GM18508 (cell line): Measurements from ENCODE around the gene KIF5C.
"Not testable (repeated sequence)": the region's sequence is repeated elsewhere in the genome, so short reads cannot be mapped to it uniquely, and the experiment has no call there.

Experiments used
- ATAC-seq: cut with Tn5 transposase; IDR thresholded peaks from one replicate; pipeline ENCODE4 v1.9.1; 2021; ENCODE audit warnings: moderate number of reproducible peaks; ENCODE audit not compliant: insufficient read depth, unreplicated experiment

The KIF5C gene

DNA sequence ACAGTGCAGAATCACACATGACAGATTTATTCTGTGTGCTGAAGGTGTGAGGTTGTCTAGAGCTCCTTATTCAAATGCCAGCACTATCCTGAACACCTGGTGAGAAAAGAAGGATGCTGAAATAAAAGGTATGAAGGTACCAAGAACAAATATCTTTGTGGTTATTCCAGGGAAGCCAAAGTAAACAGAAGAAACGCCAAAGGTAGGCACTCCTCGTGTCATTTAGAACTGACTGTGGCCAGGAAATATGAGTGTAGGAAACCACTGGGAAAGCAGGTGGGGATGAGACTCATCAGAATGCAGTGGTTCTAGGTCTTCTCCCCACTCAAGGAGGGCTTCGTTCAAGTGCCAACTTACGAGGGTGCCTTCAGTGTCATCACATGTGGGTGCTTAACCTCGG, 80.8 kb downstream of the KIF5C start:
- ATAC-seq, result no peak

DNA sequence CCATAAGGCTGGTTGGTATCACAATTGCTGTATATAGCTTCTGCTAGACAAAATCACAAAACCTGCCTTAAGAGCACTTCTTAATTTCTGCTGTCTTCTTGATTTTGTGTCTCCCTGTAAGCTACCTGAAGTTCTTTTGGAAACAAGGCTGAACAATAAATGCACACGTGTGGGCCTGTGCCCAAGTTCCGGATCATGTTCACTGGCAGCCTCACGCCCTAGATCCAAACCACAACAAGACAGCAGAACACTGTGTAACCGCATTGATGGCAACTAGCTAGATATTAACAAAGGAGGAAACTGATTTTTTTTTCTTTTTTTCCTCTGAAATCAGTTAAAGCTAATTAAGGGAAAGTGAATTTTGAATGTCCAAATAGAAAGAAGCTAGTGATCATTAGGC, 82.0 kb downstream of the KIF5C start:
- ATAC-seq, result no peak

DNA sequence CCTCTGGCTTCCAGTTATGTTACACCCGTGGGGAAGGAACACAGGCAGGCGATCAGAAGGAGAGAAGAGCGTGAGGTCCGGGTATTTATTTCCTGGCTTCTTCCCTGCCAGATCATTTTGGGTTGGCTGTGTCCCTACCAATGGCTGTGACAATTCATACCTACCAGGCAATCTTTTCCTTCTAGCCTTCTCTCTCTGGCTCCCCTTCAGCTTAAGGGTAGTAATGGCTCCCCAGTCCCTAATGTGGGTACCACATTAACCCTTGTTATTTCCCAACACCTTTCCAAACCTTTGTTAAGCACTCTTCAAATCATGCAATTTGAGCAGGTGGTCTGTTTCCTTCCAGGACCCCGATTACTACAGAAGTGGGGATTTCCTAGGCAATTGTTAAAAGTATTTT, 84.7 kb downstream of the KIF5C start:
- ATAC-seq, result no peak

DNA sequence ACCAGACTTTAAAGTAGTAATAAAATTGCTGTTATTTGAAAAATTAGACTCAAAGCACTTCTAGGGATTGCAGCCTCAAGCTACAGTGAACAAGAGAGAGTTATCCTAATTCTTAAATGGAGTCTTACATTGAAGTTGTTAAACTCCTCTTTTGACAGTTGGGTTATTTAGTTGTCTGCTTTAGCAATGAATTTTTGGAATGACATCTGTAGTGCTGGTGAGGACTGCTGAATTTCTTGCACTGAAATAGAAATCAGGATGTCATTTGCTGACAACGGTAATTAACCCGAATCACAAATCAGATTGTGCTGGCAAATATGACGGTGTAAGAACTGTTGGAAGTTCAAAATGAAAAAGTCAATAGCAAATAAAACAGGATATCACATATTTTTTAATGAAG, 85.5 kb downstream of the KIF5C start:
- no peak for ATAC-seq

DNA sequence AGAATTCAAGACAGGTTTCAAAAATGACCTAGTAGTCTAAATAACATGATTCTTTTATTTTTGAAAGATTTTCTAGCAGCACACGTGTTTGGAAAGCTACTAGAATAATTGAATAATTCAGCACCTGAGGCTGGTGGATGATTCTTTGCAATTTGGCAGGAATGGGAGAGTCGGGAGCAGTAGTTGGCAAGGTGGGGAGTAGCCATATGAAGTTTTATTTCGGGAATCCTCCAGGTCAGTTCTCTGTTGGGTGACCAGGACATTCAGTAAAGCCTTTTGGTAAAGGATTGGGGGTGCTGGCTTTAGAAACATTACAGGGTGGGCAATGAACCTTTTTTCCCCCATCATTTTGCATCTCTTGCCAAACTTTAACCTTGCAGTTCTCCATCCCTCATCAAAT, 88.4 kb downstream of the KIF5C start:
- ATAC-seq, result no peak

DNA sequence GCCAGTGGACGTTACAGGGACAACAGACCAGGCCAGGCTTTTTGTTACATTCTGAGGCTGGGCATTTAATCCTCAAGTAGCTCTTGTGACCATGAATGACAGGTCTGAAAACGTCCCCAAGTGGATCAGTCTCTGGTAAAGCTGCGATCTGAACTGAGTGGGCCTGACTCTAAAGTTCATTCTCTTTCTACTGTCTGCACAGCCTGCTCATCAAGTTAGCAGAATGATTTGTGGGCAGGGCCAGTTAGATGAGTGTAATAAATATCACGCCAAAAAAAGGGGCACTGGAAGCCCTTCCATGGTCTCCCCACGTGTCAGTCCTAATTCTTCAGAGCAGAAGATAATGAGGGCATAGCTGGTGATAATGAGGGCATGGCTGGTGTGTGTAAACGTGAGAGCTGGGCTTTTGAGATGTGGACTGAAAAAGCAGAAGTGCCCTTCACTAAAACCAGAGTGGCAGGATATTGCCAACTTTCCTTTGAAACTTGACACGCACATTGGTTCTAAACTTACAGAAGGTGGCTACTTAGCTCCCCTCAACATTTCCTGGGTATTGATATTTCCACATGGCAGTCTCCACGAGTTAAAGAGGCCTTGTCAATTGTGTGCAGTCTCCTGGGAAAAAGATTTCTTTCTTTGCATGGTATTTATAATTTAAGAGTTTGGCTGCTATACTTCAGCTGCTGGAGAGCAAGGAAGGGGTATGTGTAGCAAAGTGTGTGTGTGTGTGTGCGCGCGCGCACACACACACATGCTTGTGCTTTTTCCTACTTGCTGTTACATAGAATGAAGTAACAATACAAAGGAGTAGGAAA, 90.8 kb downstream of the KIF5C start:
- peak; percentile 65 for ATAC-seq

DNA sequence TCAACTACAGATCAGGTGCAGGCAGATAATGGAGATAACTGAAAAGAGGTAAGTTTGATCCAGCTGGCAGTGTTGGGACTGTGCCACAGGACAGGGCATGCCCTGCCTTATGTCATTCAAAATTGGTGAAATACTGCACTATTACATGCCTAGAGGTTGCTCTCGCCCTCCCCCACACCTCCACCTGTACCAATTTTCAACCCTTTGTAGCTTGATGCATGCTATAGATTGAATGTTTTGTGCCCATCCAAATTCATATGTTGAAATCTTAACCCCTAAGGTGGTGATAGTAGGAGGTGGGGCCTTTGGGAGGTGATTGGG, 91.4 kb downstream of the KIF5C start:
- no peak for ATAC-seq

DNA sequence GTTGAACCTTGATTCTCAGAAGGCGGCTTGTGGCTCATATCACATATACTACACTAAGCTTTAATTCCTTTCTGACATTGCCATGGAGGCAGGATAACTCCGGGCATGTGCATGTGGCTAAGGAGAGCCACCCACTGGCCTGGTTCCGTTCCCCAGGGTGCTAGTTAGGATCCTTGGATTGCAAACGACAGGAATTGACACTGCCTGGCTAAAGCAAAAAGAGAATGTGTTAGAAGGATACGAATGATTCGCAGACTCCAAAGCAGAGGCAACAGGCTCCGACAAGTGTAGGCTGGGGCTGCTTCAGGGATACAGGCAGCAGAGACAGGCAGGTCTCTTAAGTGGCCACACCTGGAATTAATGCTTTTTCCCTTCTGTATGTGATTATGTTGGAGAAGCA, 92.0 kb downstream of the KIF5C start:
- ATAC-seq, result no peak

DNA sequence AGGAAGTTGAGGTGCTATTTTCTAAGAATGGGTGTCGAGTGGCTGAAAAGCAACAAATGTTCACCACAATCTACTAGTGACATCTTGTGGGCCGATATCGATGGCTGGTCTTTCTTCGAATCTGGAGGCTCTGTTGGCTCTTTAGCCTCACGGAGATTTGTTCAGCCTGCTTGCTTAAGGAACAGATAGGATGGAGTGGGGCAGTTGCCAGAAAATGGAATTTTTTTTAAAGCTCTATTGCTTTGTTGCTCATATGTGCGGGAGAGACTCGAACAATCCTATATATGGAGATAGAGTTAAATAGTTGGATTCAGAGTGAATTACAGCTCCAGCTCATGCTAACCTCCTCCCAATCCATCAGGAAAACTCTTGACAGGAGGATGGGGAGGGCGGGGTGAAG, 92.6 kb downstream of the KIF5C start:
- ATAC-seq, result no peak

DNA sequence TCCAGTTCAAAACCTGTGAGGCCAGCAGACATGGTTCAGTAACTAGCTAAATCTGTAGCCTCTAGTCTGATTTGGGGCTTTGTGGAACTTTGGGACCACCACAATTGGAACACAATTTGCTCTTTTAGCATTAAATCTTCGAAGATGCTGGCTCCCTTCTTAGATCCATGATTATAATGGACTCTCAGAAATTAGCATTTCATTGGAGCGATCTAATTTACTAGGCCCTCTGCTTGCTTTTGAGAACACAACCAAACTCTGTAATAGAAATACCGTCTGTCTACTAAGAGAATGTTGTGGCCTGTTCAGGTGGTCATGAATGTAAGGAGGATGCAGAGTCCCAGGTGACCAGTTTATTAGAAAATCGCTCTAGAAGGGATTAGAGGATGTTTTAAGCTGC, 93.3 kb downstream of the KIF5C start:
- ATAC-seq, result no peak

DNA sequence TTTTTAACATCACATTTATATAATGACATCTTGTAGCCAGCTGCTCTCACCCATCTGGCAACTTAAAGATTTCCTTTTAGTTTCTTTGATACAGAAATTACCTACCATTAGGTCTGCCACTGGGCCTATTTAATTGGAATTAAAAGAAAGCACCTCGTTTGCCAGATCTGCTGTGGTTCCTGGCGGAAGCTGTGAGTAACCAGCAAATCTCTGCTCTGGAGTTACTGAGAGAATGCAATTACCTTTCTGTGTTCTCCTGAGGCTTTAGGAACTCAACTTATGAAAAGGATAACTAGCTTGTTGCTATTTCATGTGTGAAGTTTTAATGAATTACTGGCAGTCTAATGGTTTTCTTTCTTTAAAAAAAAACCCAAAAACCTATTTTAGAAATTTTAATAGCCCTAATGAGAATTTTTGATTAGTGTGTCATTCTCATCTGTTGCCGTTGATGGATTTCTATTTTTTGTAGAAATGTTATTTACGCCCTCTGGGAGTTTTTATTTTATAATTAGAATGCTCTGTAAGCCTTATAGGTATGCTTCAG, 93.8 kb downstream of the KIF5C start:
- ATAC-seq, result no peak

DNA sequence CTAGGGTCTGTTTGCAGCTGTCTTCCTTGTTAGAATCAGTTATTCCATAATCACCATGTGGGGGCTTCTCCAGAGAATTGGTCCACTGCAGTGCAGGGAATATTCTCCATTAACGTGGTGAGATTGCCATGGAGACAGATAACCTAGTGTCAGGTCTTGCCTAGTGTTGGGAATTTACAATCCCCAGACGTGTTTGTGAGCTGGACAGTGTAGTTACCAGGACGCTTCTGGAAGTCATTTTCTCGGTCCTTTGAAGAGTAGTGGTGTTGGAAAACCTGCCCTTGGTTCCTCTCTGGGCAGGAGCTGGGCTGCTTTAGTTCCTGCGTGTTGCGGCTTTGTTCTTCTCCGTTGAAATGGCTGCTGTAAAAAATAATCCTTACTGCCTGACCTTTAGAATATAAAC, 94.6 kb downstream of the KIF5C start:
- no peak for ATAC-seq

DNA sequence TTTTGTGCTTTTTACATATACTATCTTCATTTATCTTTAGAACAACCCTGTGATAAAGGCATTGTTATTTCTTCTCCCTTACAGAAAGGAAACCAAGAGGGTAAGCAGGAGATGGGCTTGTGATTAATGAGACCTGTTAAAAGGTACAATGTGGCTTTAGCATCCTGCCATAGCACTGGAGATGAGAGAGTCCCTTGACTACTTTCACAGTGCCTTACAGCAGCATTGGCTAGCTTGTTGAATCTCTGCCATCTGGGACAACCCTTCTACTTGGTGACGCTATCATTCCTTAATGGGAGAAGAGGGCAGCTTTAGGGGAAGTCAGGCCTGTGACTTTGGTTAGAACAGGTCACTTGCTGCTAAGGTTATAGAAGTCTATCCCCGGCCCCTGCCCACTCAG, 95.4 kb downstream of the KIF5C start:
- no peak for ATAC-seq

DNA sequence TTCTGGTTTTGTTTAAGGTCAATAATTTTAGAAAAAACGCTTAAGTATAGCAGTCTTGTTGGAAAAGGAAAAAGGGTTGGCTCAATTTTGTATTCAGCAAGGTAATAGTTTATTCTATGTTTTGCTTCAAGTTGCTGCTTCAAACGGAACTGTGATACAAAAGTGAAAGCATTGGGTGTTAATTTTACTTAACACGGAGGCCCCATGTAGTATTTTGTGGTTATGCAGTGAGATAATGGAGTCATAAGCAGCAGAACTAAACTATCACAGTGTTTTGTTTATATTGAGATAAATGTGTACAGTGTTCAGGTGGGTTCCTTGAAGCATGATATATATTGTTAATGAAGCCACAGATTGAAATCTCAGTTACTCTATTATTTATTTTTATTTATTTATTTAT, 96.5 kb downstream of the KIF5C start:
- ATAC-seq, result peak; percentile 86

DNA sequence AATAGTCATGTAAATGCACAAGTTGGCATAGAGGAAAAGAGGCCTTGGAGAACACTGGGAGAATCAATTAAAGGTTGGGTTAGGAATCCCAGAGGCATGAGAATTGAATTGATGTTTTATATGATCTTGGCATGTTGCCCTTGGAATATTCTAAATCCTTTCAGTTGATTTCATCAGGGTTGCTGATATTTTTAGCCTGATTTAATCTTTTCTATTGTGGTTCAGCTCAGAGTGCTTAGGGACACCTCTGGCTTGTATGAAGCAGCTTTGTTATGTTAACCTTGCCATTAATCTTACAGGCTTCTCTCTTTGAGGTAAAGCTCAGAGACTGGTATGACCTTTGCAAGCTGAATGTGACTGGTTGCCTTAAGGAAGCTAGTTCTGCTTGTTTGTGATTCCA, 99.1 kb downstream of the KIF5C start:
- no peak for ATAC-seq

DNA sequence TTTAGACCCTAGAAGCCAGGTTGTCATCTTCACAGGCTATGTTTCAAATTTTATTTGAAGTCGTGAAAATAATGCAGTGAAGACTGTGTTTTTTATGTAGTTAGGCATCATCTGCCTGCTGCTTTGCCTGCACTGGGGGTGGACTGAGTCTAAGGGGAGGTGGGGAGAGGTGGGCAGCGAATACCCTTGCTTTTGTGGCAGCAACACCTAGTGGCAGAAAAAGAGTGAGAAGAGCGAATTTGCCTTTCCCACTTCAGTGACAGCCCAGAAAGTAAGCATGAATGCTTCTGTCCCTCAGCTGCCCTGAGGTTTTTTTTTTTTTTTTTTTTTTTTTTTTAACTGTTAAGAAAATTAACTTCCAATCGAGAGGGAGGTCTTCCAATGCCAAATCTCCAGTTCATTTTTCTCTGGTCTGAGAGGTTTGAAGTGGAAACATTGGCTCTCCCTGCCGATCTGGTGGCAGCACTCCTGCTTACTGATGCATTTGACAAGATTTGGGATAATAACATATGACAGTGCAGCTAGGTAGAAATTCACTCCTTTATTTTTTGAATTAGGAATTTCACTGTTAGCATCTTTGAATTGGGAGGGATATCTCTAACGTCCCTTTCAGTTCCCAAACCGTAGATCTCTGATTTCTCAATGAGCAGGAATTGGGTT, 103.1 kb downstream of the KIF5C start:
- no peak for ATAC-seq

DNA sequence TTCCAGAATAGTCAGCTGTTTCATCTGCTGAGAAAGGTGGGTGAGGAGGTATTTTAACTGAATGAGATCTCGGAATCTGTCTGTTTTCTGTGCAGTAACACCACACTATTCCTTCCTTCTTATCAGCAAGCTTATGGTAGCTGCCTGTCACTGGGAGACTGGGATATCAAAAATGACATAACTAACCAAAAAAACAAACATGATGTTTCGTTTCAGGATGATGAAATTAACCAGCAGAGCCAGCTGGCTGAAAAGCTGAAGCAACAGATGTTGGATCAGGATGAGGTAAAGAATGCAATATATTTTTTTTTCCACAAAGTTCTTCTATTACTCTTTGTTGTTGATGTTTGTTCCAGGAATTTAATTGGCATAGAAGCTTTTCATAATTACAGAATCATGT, 103.7 kb downstream of the KIF5C start:
- no peak for ATAC-seq

DNA sequence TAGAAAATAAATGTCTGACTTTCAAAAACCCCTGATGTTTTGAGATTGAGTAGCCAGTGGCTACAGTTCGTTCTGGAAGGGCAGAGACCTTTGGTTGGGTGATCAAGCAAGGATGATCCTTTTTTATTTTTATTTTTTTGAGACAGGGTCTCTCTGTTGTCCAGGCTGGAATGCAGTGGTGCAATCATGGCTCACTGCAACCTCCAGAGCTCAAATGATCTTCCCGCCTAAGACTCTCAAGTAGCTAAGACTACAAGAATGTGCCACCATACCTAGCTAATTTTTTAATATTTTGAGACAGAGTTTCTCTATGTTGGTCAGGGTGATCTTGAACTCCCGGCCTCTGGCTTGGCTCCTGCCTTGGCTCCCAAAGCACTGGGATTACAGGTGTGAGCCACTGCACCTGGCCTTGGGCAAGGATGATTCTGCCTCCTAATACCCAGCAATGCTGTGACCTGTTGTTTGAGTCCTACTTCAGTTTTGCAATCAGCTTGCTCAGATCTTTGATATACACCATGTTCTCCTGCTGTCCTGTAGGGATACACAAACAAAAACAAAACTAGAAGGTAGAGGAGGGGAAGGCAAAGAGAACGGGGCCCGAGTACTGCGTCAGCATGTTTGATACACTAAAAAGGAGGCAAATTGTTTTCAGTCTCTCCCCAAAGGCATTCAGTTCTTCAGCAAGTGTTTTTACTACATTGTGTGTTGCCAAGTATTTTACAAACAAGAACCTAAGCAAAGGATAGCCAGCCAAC, 104.3 kb downstream of the KIF5C start:
- no peak for ATAC-seq

DNA sequence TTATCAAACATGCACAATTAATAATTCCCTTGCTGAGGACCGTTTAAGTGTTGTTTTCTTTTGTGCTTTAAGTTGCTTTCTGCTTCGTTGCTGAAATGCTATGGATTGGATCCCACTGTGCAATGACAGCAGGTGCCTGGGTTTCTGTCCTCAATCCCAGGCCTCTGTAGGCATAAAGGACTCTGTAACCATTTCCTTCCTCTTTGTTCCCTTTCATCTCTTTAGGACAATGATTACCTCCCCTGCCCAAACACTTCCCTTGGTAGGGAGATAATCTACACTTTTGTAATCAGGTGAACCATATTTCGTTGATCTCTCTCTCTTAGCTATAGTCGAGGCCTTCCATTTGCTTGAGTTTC, 104.9 kb downstream of the KIF5C start:
- ATAC-seq, result no peak

DNA sequence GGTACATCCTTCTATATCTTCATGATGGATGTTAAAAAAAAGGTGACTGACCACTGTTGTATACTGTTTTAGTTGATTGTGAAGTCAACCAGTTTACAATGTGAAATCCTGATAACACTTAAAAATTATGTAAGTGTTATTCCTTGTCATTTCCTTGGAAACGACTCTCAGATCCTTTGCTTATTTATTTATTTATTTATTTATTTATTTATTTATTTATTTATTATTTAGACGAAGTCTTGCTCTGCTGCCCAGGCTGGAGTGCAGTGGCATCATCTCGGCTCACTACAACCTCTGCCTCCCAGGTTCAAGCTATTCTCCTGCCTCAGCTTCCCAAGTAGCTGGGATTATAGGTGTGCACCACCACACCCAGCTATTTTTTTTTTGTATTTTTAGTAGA, 105.5 kb downstream of the KIF5C start:
- not testable (repeated sequence) for ATAC-seq

DNA sequence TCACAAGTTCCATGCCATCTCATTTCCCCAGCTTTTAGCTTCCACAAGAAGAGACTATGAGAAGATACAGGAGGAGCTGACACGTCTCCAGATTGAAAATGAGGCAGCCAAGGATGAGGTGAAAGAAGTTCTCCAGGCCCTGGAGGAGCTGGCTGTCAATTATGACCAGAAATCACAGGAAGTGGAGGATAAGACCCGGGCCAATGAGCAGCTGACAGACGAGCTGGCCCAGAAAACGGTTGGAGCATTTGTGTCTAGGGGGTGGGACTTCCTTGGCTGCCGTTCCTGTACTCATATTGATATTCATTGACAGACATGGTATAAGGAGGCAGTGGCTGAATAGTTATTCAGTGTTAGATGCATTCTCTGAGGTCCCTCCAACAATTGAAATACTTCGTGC, 106.3 kb downstream of the KIF5C start:
- no peak for ATAC-seq
